Neural progenitor cell (in vitro differentiated cells): ENCODE data around the gene SLC6A13. TPM values are rescaled to one million over a fixed set of nuclear protein-coding genes. Genes with fewer than 3 reads are reported as not detected.

Source experiments
- DNase-seq: peaks from one replicate; pipeline ENCODE4 v3.0.0-alpha.2; 2016; ENCODE audit warnings: low spot score
- H2AFZ ChIP-seq: fragments of 200-600 bp; sonication (generic); replicated peaks from 2 replicates; pipeline ENCODE4 v1.6.1; 2016; ENCODE audit warnings: antibody characterized with exemption
- H3F3A ChIP-seq: fragments of 200-600 bp; sonication (generic); 2 replicates; pipeline ENCODE4 v1.6.1; 2016; ENCODE audit warnings: antibody characterized with exemption, low read depth
- H3K27ac ChIP-seq: fragments of 200-600 bp; sonication (generic); 2 replicates; pipeline ENCODE4 v1.5.1; 2016; ENCODE audit warnings: mild to moderate bottlenecking
- H3K27me3 ChIP-seq: fragments of 200-600 bp; sonication (generic); 2 replicates; pipeline ENCODE4 v1.6.1; 2016; ENCODE audit warnings: mild to moderate bottlenecking, moderate library complexity
- H3K36me3 ChIP-seq: fragments of 200-600 bp; sonication (generic); 2 replicates; pipeline ENCODE4 v1.5.1; 2016
- H3K4me1 ChIP-seq: fragments of 200-600 bp; sonication (generic); 2 replicates; pipeline ENCODE4 v1.6.1; 2016; ENCODE audit warnings: mixed run types
- H3K4me2 ChIP-seq: fragments of 200-600 bp; sonication (generic); 2 replicates; pipeline ENCODE4 v1.6.1; 2016
- H3K4me3 ChIP-seq: fragments of 200-600 bp; sonication (generic); 2 replicates; pipeline ENCODE4 v1.5.1; 2016
- H3K79me2 ChIP-seq: fragments of 200-600 bp; sonication (generic); 2 replicates; pipeline ENCODE4 v1.6.1; 2016; ENCODE audit warnings: low read depth
- H3K9ac ChIP-seq: fragments of 200-600 bp; sonication (generic); 2 replicates; pipeline ENCODE4 v1.6.1; 2016
- H3K9me3 ChIP-seq: fragments of 200-600 bp; sonication (generic); 2 replicates; pipeline ENCODE4 v1.5.1; 2016; ENCODE audit warnings: low read depth
- H4K20me1 ChIP-seq: fragments of 200-600 bp; sonication (generic); 2 replicates; pipeline ENCODE4 v1.6.1; 2016; ENCODE audit warnings: low read depth
- H3K27ac Mint-ChIP-seq: 3 replicates; pipeline ENCODE4 v1.8.0; 2021; ENCODE audit warnings: mixed read lengths
- H3K27me3 Mint-ChIP-seq: 2 replicates; pipeline ENCODE4 v1.8.0; 2022; ENCODE audit warnings: low read depth, mild to moderate bottlenecking, inconsistent platforms, moderate library complexity, mixed read lengths; ENCODE audit not compliant: insufficient read depth
- H3K36me3 Mint-ChIP-seq: 3 replicates; pipeline ENCODE4 v1.8.0; 2021; ENCODE audit warnings: mixed read lengths
- H3K4me1 Mint-ChIP-seq: 3 replicates; pipeline ENCODE4 v1.8.0; 2021; ENCODE audit warnings: mixed read lengths
- H3K4me3 Mint-ChIP-seq: 3 replicates; pipeline ENCODE4 v1.8.0; 2021; ENCODE audit warnings: mild to moderate bottlenecking, moderate library complexity, mixed read lengths
- H3K9me3 Mint-ChIP-seq: 3 replicates; pipeline ENCODE4 v1.8.0; 2020; ENCODE audit warnings: mixed read lengths
- CTCF ChIP-seq: fragments of 200-600 bp; sonication (generic); IDR thresholded peaks from 2 replicates; pipeline ENCODE4 v1.5.1; 2017; ENCODE audit warnings: antibody characterized with exemption, mild to moderate bottlenecking
- EZH2 ChIP-seq: fragments of 200-600 bp; sonication (generic); IDR thresholded peaks from 2 replicates; pipeline ENCODE4 v1.6.1; 2017; ENCODE audit warnings: antibody characterized with exemption, mild to moderate bottlenecking, moderate library complexity
- EZH2phosphoT487 ChIP-seq: fragments of 200-600 bp; sonication (generic); IDR thresholded peaks from 2 replicates; pipeline ENCODE4 v1.6.1; 2017; ENCODE audit warnings: antibody characterized with exemption
- total RNA-seq: library from RNA; depleted of rRNA; stranded (reverse); fragments of >200 nt; gene quantifications from 2 replicates; pipeline ENCODE4 v1.2.3, GENCODE V29; 2015; ENCODE audit warnings: low replicate concordance

The SLC6A13 gene
- total RNA-seq, 1 donor from 2014 or later, result not detected

GRCh38 chr12:295132-295531, 32.5 kb upstream of the SLC6A13 start:
- Mint-ChIP-seq H3K27me3 (no peaks in the 10 kb centered on the region), H3K27ac (no peak overlapping the region), H3K4me1 (no peaks in the 10 kb centered on the region), H3K36me3 (peaks cover 46% of the 10 kb centered on the region), H3K9me3 (peaks cover 13% of the 10 kb centered on the region), H3K4me3 (no peak overlapping the region)
- DNase-seq, result no peak
- peaks cover 24% of the 10 kb centered on the region for H3K36me3 ChIP-seq
- H3K27ac ChIP-seq, result no peak overlapping the region
- H3K27me3 ChIP-seq, result no peaks in the 10 kb centered on the region
- no peaks in the 10 kb centered on the region for H4K20me1 ChIP-seq
- no peaks in the 10 kb centered on the region for H3F3A ChIP-seq
- TF ChIP-seq CTCF, result no peak
- TF ChIP-seq EZH2, result no peak
- no peak for TF ChIP-seq EZH2phosphoT487
- H3K79me2 ChIP-seq, result peaks cover under 1% of the 10 kb centered on the region
- H3K4me2 ChIP-seq, result no peak overlapping the region
- H3K9ac ChIP-seq, result no peak overlapping the region
- no peak overlapping the region for H2AFZ ChIP-seq
- no peaks in the 10 kb centered on the region for H3K4me1 ChIP-seq
- no peak overlapping the region for H3K4me3 ChIP-seq
- no peaks in the 10 kb centered on the region for H3K9me3 ChIP-seq

- Mint-ChIP-seq H3K27me3 (no peaks in the 10 kb centered on the region), H3K4me1 (no peaks in the 10 kb centered on the region), H3K4me3 (no peak overlapping the region), H3K36me3 (peaks cover 29% of the 10 kb centered on the region), H3K9me3 (no peaks in the 10 kb centered on the region), H3K27ac (no peak overlapping the region)
- TF ChIP-seq EZH2phosphoT487 (no peak), EZH2 (no peak), CTCF (no peak)
- Histone ChIP-seq H3K27ac (no peak overlapping the region), H2AFZ (no peak overlapping the region), H3K36me3 (peaks cover 24% of the 10 kb centered on the region), H3K4me3 (no peak overlapping the region), H3K4me2 (no peak overlapping the region), H3F3A (no peaks in the 10 kb centered on the region), H3K9me3 (no peaks in the 10 kb centered on the region), H3K27me3 (no peaks in the 10 kb centered on the region), H3K9ac (no peak overlapping the region), H4K20me1 (no peaks in the 10 kb centered on the region), H3K4me1 (no peaks in the 10 kb centered on the region), H3K79me2 (no peaks in the 10 kb centered on the region)
- no peak for DNase-seq
Measured at GRCh38 chr12:293199-293598, 30.6 kb upstream of the SLC6A13 start.

GRCh38 chr12:292186-292585, 29.6 kb upstream of the SLC6A13 start:
- Histone ChIP-seq H2AFZ (no peak overlapping the region), H3K27ac (no peak overlapping the region), H3K36me3 (peaks cover 24% of the 10 kb centered on the region), H4K20me1 (no peaks in the 10 kb centered on the region), H3K4me2 (no peak overlapping the region), H3K9ac (no peak overlapping the region), H3K4me1 (no peaks in the 10 kb centered on the region), H3F3A (no peaks in the 10 kb centered on the region), H3K79me2 (no peaks in the 10 kb centered on the region), H3K4me3 (no peak overlapping the region), H3K9me3 (no peaks in the 10 kb centered on the region), H3K27me3 (no peaks in the 10 kb centered on the region)
- TF ChIP-seq CTCF (no peak), EZH2 (no peak), EZH2phosphoT487 (no peak)
- no peaks in the 10 kb centered on the region for H3K9me3 Mint-ChIP-seq
- peaks cover 26% of the 10 kb centered on the region for H3K36me3 Mint-ChIP-seq
- no peaks in the 10 kb centered on the region for H3K4me1 Mint-ChIP-seq
- no peak overlapping the region for H3K27ac Mint-ChIP-seq
- H3K27me3 Mint-ChIP-seq, result no peaks in the 10 kb centered on the region
- H3K4me3 Mint-ChIP-seq, result no peak overlapping the region
- DNase-seq, result no peak
